Calu3 (cell line): ENCODE data around the gene MPO. TPM values are rescaled to one million over a fixed set of nuclear protein-coding genes. Genes with fewer than 3 reads are reported as not detected.

Source experiments
- BruUV-seq: library from RNA; stranded (reverse); fragments of 400-500 nt; replicated peaks from 2 replicates; lab custom pipeline; 2021; lab: Mats Ljungman, UMichigan
- CTCF ChIA-PET: fragments of 300-600 bp; sonication (Branson Sonifier 250); formaldehyde crosslinking; loops from one replicate; lab custom pipeline; 2022; ENCODE audit warnings: antibody characterized with exemption; lab: Charles Lee
- DNase-seq: peaks from one replicate; pipeline ENCODE4 v3.0.0; 2022
- H3K27ac Mint-ChIP-seq: one replicate; pipeline ENCODE4 v1.8.0; 2022; ENCODE audit warnings: mixed read lengths; ENCODE audit not compliant: unreplicated experiment
- H3K27me3 Mint-ChIP-seq: one replicate; pipeline ENCODE4 v1.8.0; 2022; ENCODE audit warnings: mixed read lengths; ENCODE audit not compliant: unreplicated experiment
- H3K36me3 Mint-ChIP-seq: one replicate; pipeline ENCODE4 v1.8.0; 2022; ENCODE audit warnings: mild to moderate bottlenecking, moderate library complexity, mixed read lengths; ENCODE audit not compliant: insufficient read depth, unreplicated experiment
- H3K4me1 Mint-ChIP-seq: one replicate; pipeline ENCODE4 v1.8.0; 2022; ENCODE audit warnings: mild to moderate bottlenecking, low read depth, mixed read lengths; ENCODE audit not compliant: unreplicated experiment
- H3K4me3 Mint-ChIP-seq: one replicate; pipeline ENCODE4 v1.8.0; 2022; ENCODE audit warnings: mild to moderate bottlenecking, low read depth, moderate library complexity, mixed read lengths; ENCODE audit not compliant: unreplicated experiment
- H3K9me3 Mint-ChIP-seq: one replicate; pipeline ENCODE4 v1.8.0; 2022; ENCODE audit warnings: low read depth, mixed read lengths; ENCODE audit not compliant: unreplicated experiment
- intact Hi-C: fragments of 100-400 bp; cut with micrococcal nuclease; formaldehyde crosslinking; loops from one replicate; pipeline ENCODE4 v1.10.0; 2022; ENCODE audit not compliant: unreplicated experiment
- total RNA-seq: library from RNA; stranded (reverse); gene quantifications from 2 replicates; pipeline ENCODE4 v1.2.3, GENCODE V29; 2022
- TF ChIP-seq, protein P1 (sequence below): fragments of 200-600 bp; IDR thresholded peaks from one replicate; pipeline ENCODE4 v1.8.0; 2022; ENCODE audit warnings: antibody characterized with exemption; ENCODE audit not compliant: unreplicated experiment

MPO gene
- total RNA-seq, 1 experiment from 2014 or later: not detected

DNA sequence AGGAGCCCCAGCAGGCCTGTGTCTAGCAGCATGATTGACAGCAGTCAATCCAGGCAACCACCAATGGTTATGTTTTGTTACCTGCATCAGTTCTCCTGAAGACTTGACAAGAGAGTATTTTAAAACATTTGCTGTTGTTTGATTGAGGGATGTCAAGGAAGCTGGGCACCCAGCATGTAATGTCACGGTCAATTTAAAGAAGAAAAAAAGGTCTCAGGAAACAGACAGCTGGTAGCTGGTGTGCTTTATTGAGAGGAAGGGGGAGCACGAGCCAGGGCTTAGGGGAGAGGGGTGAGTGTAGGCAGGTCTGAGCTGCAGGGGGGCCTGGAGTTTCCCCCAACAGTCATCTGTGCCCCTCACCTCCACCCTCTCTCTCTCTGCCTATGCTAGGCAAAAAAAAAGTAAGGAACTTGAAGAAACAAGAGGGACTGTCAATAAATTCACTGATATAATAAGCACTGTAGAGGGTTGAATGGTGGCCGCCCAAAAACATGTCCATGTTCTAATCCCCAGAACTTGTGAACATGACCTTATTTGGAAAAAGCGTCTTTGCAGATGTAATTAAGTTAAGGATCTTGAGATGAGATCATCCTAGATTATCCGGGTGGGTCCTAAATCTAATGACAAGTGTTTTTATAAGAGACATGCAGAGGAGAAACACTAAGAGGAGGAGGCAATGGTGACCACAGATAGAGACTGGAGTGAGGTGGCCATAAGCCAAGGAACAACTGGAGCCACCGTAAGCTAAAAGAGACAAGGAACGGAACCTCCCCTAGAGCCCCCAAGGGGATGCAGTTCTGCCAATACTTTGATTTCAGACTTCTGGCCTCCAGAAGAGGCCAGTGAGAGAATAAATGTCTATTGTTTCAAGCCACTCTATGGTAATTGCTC lies 33.3 kb upstream of the MPO start:
- BruUV-seq: no TSS peak
- H3K27ac Mint-ChIP-seq: no peak overlapping the region
- no peaks in the 10 kb centered on the region for H3K36me3 Mint-ChIP-seq
- intact Hi-C loops: no loop called here
- H3K4me3 Mint-ChIP-seq: no peak overlapping the region
- peaks cover 66% of the 10 kb centered on the region for H3K27me3 Mint-ChIP-seq
- TF ChIP-seq, protein P1, sequence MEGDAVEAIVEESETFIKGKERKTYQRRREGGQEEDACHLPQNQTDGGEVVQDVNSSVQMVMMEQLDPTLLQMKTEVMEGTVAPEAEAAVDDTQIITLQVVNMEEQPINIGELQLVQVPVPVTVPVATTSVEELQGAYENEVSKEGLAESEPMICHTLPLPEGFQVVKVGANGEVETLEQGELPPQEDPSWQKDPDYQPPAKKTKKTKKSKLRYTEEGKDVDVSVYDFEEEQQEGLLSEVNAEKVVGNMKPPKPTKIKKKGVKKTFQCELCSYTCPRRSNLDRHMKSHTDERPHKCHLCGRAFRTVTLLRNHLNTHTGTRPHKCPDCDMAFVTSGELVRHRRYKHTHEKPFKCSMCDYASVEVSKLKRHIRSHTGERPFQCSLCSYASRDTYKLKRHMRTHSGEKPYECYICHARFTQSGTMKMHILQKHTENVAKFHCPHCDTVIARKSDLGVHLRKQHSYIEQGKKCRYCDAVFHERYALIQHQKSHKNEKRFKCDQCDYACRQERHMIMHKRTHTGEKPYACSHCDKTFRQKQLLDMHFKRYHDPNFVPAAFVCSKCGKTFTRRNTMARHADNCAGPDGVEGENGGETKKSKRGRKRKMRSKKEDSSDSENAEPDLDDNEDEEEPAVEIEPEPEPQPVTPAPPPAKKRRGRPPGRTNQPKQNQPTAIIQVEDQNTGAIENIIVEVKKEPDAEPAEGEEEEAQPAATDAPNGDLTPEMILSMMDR: no peak
- no peaks in the 10 kb centered on the region for H3K9me3 Mint-ChIP-seq
- CTCF ChIA-PET: interaction anchor here (1.6 kb wide), 1 partner anchor 9 kb away, joined by 3 read pairs; no protein-coding TSS in a partner anchor
- no peaks in the 10 kb centered on the region for H3K4me1 Mint-ChIP-seq
- no peak for DNase-seq

DNA sequence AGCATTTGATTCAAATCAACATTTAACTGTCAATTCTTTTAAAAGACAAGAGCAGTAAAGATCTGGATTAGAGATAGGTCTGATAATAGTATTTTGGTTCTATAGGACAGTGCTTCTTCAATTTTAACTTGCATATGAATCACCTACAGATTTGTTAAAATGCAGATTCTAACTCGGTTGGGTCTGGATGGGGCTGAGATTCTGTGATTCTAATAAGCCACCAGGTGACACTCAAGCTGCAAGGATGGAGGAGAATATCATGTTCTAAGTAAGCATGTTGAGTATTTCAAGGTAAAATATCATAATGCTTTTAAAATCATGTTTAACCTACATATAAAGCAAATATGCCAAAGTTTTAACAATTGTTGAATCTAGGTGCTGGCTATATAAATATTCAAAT lies 32.1 kb upstream of the MPO start:
- no TSS peak for BruUV-seq
- Mint-ChIP-seq H3K4me3 (no peak overlapping the region), H3K4me1 (no peaks in the 10 kb centered on the region), H3K27ac (no peak overlapping the region), H3K36me3 (no peaks in the 10 kb centered on the region), H3K9me3 (no peaks in the 10 kb centered on the region), H3K27me3 (peaks cover 72% of the 10 kb centered on the region)
- CTCF ChIA-PET: no interaction called here
- intact Hi-C loops: no loop called here
- DNase-seq: no peak
- TF ChIP-seq, protein P1: no peak

DNA sequence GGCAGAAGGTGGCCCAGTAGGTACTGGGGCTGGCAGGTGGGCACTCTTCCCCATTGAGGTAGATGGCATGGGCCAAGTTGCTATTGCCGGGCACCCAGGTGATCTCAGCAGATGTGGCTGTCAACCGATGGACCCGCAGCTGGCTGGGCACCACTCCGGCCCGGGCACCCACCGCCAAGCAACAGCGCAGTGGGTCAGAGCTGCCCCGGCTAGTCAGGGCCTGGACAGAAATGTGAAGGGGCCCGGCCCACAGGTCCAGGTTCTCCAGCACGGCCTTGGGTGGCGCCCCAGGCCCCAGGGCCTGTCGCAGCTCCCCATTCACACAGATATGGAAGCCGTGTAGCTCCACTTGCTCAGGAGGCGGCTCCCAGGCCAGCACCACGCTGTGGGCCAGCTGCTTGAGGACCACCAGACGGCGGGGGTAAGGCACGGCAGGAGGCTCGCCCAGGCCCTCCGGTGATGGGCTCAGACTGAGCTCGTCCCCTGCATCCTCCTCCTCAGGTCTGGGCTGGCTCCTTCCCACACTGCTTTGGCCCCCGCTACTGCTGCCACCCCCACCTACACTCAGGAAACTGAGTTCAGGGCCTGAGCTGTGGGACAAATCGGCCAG lies 31.4 kb upstream of the MPO start:
- Mint-ChIP-seq H3K27me3 (peaks cover 72% of the 10 kb centered on the region), H3K9me3 (no peaks in the 10 kb centered on the region), H3K4me3 (no peak overlapping the region), H3K27ac (no peak overlapping the region), H3K4me1 (no peaks in the 10 kb centered on the region), H3K36me3 (no peaks in the 10 kb centered on the region)
- no TSS peak for BruUV-seq
- no peak for DNase-seq
- TF ChIP-seq, protein P1: no peak
- intact Hi-C loops: no loop called here
- CTCF ChIA-PET: no interaction called here

DNA sequence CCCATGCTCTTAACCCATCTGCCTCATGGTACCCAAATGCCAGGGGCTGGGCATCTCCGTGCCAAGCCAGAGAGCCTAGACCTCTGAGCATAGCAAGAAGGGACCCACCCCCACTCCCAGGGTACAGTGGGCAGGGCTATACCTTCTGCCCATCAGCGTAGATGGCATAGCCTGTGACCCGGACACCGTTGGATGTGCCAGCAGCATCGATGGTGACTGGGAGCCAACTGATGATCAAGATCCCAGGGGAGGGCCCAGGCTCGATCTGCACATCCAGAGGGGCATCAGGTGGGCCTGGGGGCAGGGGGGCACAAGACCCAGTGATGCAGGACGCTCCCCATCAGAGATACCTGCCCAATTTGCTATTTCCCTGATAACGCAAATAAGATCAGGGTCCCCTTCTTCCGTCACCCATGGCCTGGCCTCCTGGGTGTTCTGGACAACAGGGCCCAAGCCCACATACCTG lies 30.7 kb upstream of the MPO start:
- Mint-ChIP-seq H3K4me3 (no peak overlapping the region), H3K27ac (no peak overlapping the region), H3K36me3 (no peaks in the 10 kb centered on the region), H3K4me1 (no peaks in the 10 kb centered on the region), H3K9me3 (no peaks in the 10 kb centered on the region), H3K27me3 (peaks cover 74% of the 10 kb centered on the region)
- DNase-seq: no peak
- TF ChIP-seq, protein P1: no peak
- CTCF ChIA-PET: no interaction called here
- BruUV-seq: no TSS peak
- intact Hi-C loops: no loop called here
